K562 (cell line): ENCODE measurements around the gene ADGRB2.

Source experiments
- CTCF ChIP-seq, 3 experiments: IDR thresholded peaks in 2 of 3; conservative IDR thresholded peaks in 1 of 3; 2 replicates each; pipeline ENCODE4 v1.5.1; 2011 to 2012; ENCODE audit warnings: low read length in 3 of 3, mild to moderate bottlenecking in 3 of 3, control low read depth in 2 of 3, improper control_type of control experiment in 1 of 3, inconsistent platforms in 1 of 3, low read depth in 1 of 3, mixed read lengths in 1 of 3, moderate library complexity in 1 of 3; ENCODE audit not compliant: insufficient read depth in 2 of 3
- MYBL2 ChIP-seq, 2 experiments: fragments of 450-650 bp in 1 of 2; sonication (generic) in 1 of 2; formaldehyde crosslinking in 1 of 2; IDR thresholded peaks; 2 replicates each; pipeline versions ENCODE4 v1.6.1 to v1.8.1; 2017 to 2022; ENCODE audit warnings: borderline replicate concordance in 1 of 2, inconsistent platforms in 1 of 2, low read depth in 1 of 2, mild to moderate bottlenecking in 1 of 2, missing genetic modification reagents in 1 of 2, moderate library complexity in 1 of 2
- RCOR1 ChIP-seq, 2 experiments: IDR thresholded peaks; 2 replicates each; pipeline ENCODE4 v1.6.1; 2012; ENCODE audit warnings: low read depth in 2 of 2, low read length in 2 of 2, borderline replicate concordance in 1 of 2, improper control_type of control experiment in 1 of 2
- SPI1 ChIP-seq: IDR thresholded peaks from 2 replicates; pipeline ENCODE4 v1.6.1; 2011; ENCODE audit warnings: low read depth, low read length, control low read depth, borderline replicate concordance
- U2AF1 ChIP-seq: fragments of 200-400 bp; formaldehyde crosslinking; optimal IDR thresholded peaks from 2 replicates; pipeline ENCODE3; 2017; ENCODE audit warnings: mild to moderate bottlenecking, low read depth, low read length, moderate library complexity
- YY1 ChIP-seq, 3 experiments: IDR thresholded peaks; 2 replicates each; pipeline ENCODE4 v1.6.1; 2011; ENCODE audit warnings: low read length in 2 of 3, mild to moderate bottlenecking in 2 of 3, moderate library complexity in 2 of 3, borderline replicate concordance in 1 of 3, control low read depth in 1 of 3, low read depth in 1 of 3; ENCODE audit not compliant: insufficient read depth in 3 of 3, insufficient replicate concordance in 2 of 3, control insufficient read depth in 1 of 3, insufficient read length in 1 of 3; ENCODE audit errors: extremely low read depth in 1 of 3
- ZNF274 ChIP-seq: IDR thresholded peaks from 2 replicates; pipeline ENCODE4 v1.6.1; 2011; ENCODE audit warnings: low read depth, mild to moderate bottlenecking, low read length, moderate library complexity, borderline replicate concordance
- ZNF354B ChIP-seq: fragments of 250-450 bp; sonication (Bioruptor Pico); IDR thresholded peaks from 2 replicates; pipeline ENCODE4 v1.4.0; 2020
- ZNF696 ChIP-seq: fragments of 250-450 bp; sonication (Bioruptor Pico); conservative IDR thresholded peaks from 2 replicates; pipeline ENCODE4 v1.4.0; 2020; ENCODE audit warnings: mild to moderate bottlenecking, moderate library complexity
- ZNF707 ChIP-seq: fragments of 250-450 bp; sonication (Bioruptor Pico); conservative IDR thresholded peaks from 2 replicates; pipeline ENCODE4 v1.8.0; 2022; ENCODE audit warnings: inconsistent platforms, mild to moderate bottlenecking, moderate library complexity
- TF ChIP-seq, protein P1 (sequence below), 3 experiments: fragments of 200-800 bp in 1 of 3; sonication (Bioruptor generic) in 1 of 3; sonication (generic) in 1 of 3; formaldehyde crosslinking in 1 of 3; IDR thresholded peaks; 2 replicates each; pipeline versions ENCODE4 v1.6.1 to v1.8.0; 2016 to 2022; ENCODE audit warnings: mild to moderate bottlenecking in 2 of 3, missing compliant biosample characterization in 2 of 3, missing genetic modification characterization in 2 of 3, missing genetic modification reagents in 1 of 3

DNA sequence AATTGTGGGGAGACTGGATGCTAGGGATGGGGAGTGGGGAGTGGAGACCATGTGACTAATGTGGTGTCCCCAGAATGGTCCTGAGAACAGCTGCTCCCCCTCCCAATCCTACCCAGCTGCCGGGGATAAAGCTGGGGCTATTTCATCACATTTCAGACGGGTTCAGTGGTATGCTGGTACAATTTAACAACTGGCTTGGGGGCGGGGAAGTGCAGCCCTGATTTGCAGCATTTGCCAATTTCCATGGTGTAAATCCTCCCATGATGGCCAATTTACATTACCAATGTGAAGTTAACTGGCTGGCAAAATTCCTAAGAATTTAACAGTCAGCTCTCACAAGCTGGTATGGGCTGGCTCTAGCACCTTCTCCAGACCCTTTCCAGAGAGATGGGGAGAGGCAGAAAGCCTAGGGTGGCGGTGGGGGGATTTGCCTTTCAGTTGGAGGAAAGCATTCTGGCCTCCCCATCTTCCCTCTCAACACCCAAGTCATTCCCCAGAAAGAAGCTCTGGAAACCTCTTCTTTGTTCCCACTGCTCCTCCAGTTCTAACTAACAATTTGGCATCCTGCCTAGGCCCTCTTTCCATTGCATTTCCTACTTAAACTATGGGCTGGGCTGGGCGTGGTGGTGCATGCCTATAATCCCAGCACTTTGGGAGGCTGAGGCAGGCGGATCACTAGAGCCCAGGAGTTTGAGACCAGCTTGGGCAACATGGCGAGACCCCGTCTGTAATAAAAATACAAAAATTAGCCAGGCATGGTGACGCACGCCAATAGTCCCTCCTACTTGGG is 11.3 kb upstream of the ADGRB2 start:
- no peak for TF ChIP-seq YY1 (IDR thresholded peaks at IDR 0.05; ENCODE audit: borderline replicate concordance in 1 of 3, control insufficient read depth in 1 of 3, extremely low read depth in 1 of 3, insufficient read depth in 3 of 3, insufficient read length in 1 of 3, insufficient replicate concordance in 2 of 3, low read depth in 1 of 3, low read length in 2 of 3)
- no peak for TF ChIP-seq RCOR1 (IDR thresholded peaks at IDR 0.05; ENCODE audit: borderline replicate concordance in 1 of 2, low read depth in 2 of 2, low read length in 2 of 2)
- no peak for TF ChIP-seq ZNF354B (CRISPR knock-in tag)
- TF ChIP-seq, protein P1, sequence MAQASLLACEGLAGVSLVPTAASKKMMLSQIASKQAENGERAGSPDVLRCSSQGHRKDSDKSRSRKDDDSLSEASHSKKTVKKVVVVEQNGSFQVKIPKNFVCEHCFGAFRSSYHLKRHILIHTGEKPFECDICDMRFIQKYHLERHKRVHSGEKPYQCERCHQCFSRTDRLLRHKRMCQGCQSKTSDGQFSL (CRISPR knock-in tag; IDR thresholded peaks at IDR 0.05), result no peak
- TF ChIP-seq, protein P1 (tag; IDR thresholded peaks at IDR 0.05), result no peak
- TF ChIP-seq ZNF696 (CRISPR knock-in tag), result no peak
- no peak for TF ChIP-seq ZNF274
- no peak for TF ChIP-seq CTCF (IDR thresholded peaks at IDR 0.05 in 2 of 3, conservative IDR thresholded peaks at IDR 0.05 in 1 of 3; ENCODE audit: insufficient read depth in 2 of 3, low read depth in 1 of 3, low read length in 3 of 3)
- no peak for TF ChIP-seq MYBL2 (IDR thresholded peaks at IDR 0.05; ENCODE audit: low read depth)
- no peak for TF ChIP-seq MYBL2 (CRISPR knock-in tag; IDR thresholded peaks at IDR 0.05; ENCODE audit: borderline replicate concordance)
- no peak for TF ChIP-seq U2AF1
- no peak for TF ChIP-seq ZNF707 (CRISPR knock-in tag)
- no peak for TF ChIP-seq SPI1
